GM23248 (cell line): ENCODE data around the gene MRPL36. TPM values are rescaled to one million over a fixed set of nuclear protein-coding genes. Genes with fewer than 3 reads are reported as not detected.
"Not testable (repeated sequence)": the region's sequence is repeated elsewhere in the genome, so short reads cannot be mapped to it uniquely, and the experiment has no call there.

ENCODE experiments used
- DNase-seq: peaks from one replicate; pipeline ENCODE4 v3.0.0-alpha.2; 2015
- H2AFZ ChIP-seq: fragments of 200-600 bp; sonication (generic); 2 replicates; pipeline ENCODE4 v1.6.1; 2016; ENCODE audit warnings: antibody characterized with exemption
- H3F3A ChIP-seq: fragments of 200-600 bp; sonication (generic); 2 replicates; pipeline ENCODE4 v1.6.1; 2016; ENCODE audit warnings: mild to moderate bottlenecking, antibody characterized with exemption, mixed run types; ENCODE audit not compliant: insufficient read depth
- H3K27ac ChIP-seq: fragments of 200-600 bp; sonication (generic); 2 replicates; pipeline ENCODE4 v1.5.1; 2016; ENCODE audit warnings: mild to moderate bottlenecking
- H3K27me3 ChIP-seq: fragments of 200-600 bp; sonication (generic); replicated peaks from 2 replicates; pipeline ENCODE4 v1.6.1; 2016; ENCODE audit warnings: mild to moderate bottlenecking; ENCODE audit not compliant: insufficient read depth
- H3K36me3 ChIP-seq: fragments of 200-600 bp; sonication (generic); 2 replicates; pipeline ENCODE4 v1.6.1; 2016; ENCODE audit warnings: low read depth, mild to moderate bottlenecking
- H3K4me1 ChIP-seq: fragments of 200-600 bp; sonication (generic); 2 replicates; pipeline ENCODE4 v1.6.1; 2016; ENCODE audit warnings: mild to moderate bottlenecking; ENCODE audit not compliant: insufficient read depth
- H3K4me2 ChIP-seq: fragments of 200-600 bp; sonication (generic); one replicate; pipeline ENCODE4 v1.6.1; 2016; ENCODE audit warnings: mild to moderate bottlenecking; ENCODE audit not compliant: unreplicated experiment
- H3K4me3 ChIP-seq: fragments of 200-600 bp; sonication (generic); 2 replicates; pipeline ENCODE4 v1.5.1; 2016; ENCODE audit warnings: mild to moderate bottlenecking
- H3K79me2 ChIP-seq: fragments of 200-600 bp; sonication (generic); 2 replicates; pipeline ENCODE4 v1.6.1; 2016; ENCODE audit warnings: mild to moderate bottlenecking; ENCODE audit not compliant: insufficient read depth
- H3K9ac ChIP-seq: fragments of 200-600 bp; sonication (generic); 2 replicates; pipeline ENCODE4 v1.6.1; 2016; ENCODE audit warnings: mild to moderate bottlenecking
- H3K9me2 ChIP-seq: fragments of 200-600 bp; sonication (generic); 2 replicates; pipeline ENCODE4 v1.6.1; 2016; ENCODE audit warnings: mixed run types, mild to moderate bottlenecking, moderate library complexity; ENCODE audit not compliant: insufficient read depth
- H3K9me3 ChIP-seq: fragments of 200-600 bp; sonication (generic); one replicate; pipeline ENCODE4 v1.6.1; 2017; ENCODE audit warnings: low read depth
- H4K20me1 ChIP-seq: fragments of 200-600 bp; sonication (generic); 2 replicates; pipeline ENCODE4 v1.6.0; 2016; ENCODE audit not compliant: insufficient read depth
- EZH2 ChIP-seq: fragments of 200-600 bp; sonication (generic); IDR thresholded peaks from 2 replicates; pipeline ENCODE4 v1.6.1; 2018; ENCODE audit warnings: antibody characterized with exemption, mild to moderate bottlenecking; ENCODE audit not compliant: insufficient read depth, poor library complexity, severe bottlenecking
- EZH2phosphoT487 ChIP-seq: fragments of 200-600 bp; sonication (generic); IDR thresholded peaks from 2 replicates; pipeline ENCODE4 v1.6.1; 2018; ENCODE audit warnings: antibody characterized with exemption, moderate library complexity, mild to moderate bottlenecking, low read depth; ENCODE audit not compliant: insufficient read depth
- WGBS, 2 experiments: methylation state at CpG; one replicate each; pipeline ENCODE4 v1.1.6; 2015 to 2017; ENCODE audit warnings: low lambda C conversion rate in 2 of 2, low coverage in 1 of 2; ENCODE audit errors: missing lambda C conversion rate in 2 of 2; 5-methylcytosine and 5-hydroxymethylcytosine counted together
- in situ Hi-C: fragments of 300-500 bp; cut with MboI; formaldehyde crosslinking; loops from 2 replicates; pipeline ENCODE4 v1.15.0; 2020
- polyA plus RNA-seq: library from polyadenylated mRNA; unstranded; fragments of >200 nt; fragmentation: Nextera tagmentation; extraction: Ambion mirVana; gene quantifications from 2 replicates; pipeline ENCODE4 v1.2.1, GENCODE V29; 2016
- total RNA-seq: library from RNA; depleted of rRNA; stranded (reverse); fragments of >200 nt; shearing (Covaris generic); gene quantifications from 2 replicates; pipeline ENCODE4 v1.2.3, GENCODE V29; 2014

MRPL36 gene
- total and polyA plus RNA-seq, 2 experiments from 2014 or later = 30.9 to 140 TPM

DNA sequence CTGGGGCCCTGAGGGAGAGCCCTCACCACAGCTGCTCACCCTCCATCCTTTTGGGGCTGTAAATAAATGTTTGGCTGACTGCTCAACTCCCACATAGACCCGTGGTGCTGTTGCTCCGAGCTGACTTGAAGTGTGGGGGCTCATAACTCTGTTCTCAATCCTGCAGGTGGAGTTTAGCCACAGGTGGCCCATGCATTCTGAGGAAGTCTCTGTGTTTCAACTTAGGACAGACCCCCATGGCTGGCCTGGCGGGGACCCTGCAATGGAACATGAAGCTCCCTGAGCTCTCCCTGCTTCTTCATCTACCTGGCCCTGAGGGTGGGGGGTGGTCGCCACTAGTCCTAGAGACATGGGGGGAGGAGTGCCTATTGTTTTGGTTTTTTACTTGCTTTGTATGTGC lies 21.3 kb upstream of the MRPL36 start:
- no peak overlapping the region for H3K27ac ChIP-seq
- no peaks in the 10 kb centered on the region for H3K4me1 ChIP-seq
- no peaks in the 10 kb centered on the region; the same call in 1 of the 2 replicates for H4K20me1 ChIP-seq
- no peaks in the 10 kb centered on the region for H3F3A ChIP-seq
- H3K4me2 ChIP-seq = no peak overlapping the region
- H3K9me3 ChIP-seq = no peaks in the 10 kb centered on the region
- H3K27me3 ChIP-seq = no peaks in the 10 kb centered on the region
- no peak overlapping the region for H3K4me3 ChIP-seq
- H3K9me2 ChIP-seq = no peaks in the 10 kb centered on the region
- H2AFZ ChIP-seq = no peak overlapping the region
- in situ Hi-C loops = no loop called here
- DNase-seq = no peak
- TF ChIP-seq EZH2 = no peak
- no peak for TF ChIP-seq EZH2phosphoT487
- H3K9ac ChIP-seq = no peak overlapping the region
- H3K36me3 ChIP-seq = peaks cover 10% of the 10 kb centered on the region; the same call in 1 of the 2 replicates
- no peaks in the 10 kb centered on the region for H3K79me2 ChIP-seq
- 96 to 100% methylated on average over 4 of the region's 4 CpGs for WGBS, 2 experiments

DNA sequence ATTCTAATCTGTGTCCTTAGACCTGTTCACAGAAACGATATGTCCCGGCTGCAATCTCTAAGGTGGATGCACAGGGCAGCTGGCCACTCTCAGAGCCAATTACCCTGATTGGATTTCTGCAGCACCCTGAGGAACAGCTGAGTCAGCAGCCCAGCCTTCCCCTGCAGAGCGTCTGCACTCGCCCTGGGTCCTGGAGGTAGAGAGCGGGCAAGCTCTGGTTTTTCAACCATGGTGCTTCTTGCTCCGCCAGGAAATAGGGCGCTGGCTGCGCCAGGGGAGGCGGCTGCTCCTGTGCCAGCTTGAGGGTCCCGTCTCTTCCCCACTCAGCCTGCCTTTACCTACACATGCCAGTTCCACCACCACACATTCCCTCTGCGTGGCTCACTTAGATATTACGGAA lies 20.7 kb upstream of the MRPL36 start:
- in situ Hi-C loops = no loop called here
- no peak overlapping the region for H3K4me2 ChIP-seq
- H3K27ac ChIP-seq = no peak overlapping the region
- no peak for DNase-seq
- H3K27me3 ChIP-seq = no peaks in the 10 kb centered on the region
- no peaks in the 10 kb centered on the region for H3K4me1 ChIP-seq
- H4K20me1 ChIP-seq = no peaks in the 10 kb centered on the region; the same call in 1 of the 2 replicates
- peaks cover 14% of the 10 kb centered on the region; the same call in 1 of the 2 replicates for H3K36me3 ChIP-seq
- no peak overlapping the region for H3K9ac ChIP-seq
- no peaks in the 10 kb centered on the region for H3F3A ChIP-seq
- H2AFZ ChIP-seq = no peak overlapping the region
- H3K9me3 ChIP-seq = no peaks in the 10 kb centered on the region
- TF ChIP-seq EZH2phosphoT487 (no peak), EZH2 (no peak)
- no peaks in the 10 kb centered on the region for H3K79me2 ChIP-seq
- no peaks in the 10 kb centered on the region for H3K9me2 ChIP-seq
- WGBS, 2 experiments = 90 to 91% methylated on average over 12 of the region's 12 CpGs
- H3K4me3 ChIP-seq = no peak overlapping the region

DNA sequence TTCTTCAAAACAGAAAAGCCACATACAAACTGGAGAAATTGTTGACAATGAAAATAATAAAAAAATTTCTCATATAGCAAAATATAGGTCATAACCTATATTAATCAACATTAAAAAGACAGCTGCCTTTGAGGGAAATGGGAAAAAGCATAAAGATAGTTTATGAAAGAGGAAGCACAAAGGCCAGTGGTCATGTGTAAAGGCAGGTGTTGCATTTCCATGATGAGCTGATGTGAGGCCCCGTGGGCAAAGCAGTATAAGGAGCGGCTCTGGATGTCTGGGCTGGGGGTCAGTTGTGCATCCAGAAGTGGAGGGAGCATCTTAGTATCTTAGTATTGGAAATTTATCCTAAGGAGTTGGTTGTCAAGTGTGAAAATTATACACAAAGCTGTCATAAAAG lies 19.8 kb upstream of the MRPL36 start:
- TF ChIP-seq EZH2 = no peak
- TF ChIP-seq EZH2phosphoT487 = no peak
- in situ Hi-C loops = no loop called here
- no peak overlapping the region for H3K27ac ChIP-seq
- H4K20me1 ChIP-seq = no peaks in the 10 kb centered on the region; the same call in 1 of the 2 replicates
- DNase-seq = no peak
- no peaks in the 10 kb centered on the region for H3F3A ChIP-seq
- no peaks in the 10 kb centered on the region for H3K27me3 ChIP-seq
- H3K9me3 ChIP-seq = no peaks in the 10 kb centered on the region
- peaks cover 14% of the 10 kb centered on the region; the same call in 1 of the 2 replicates for H3K36me3 ChIP-seq
- no peaks in the 10 kb centered on the region for H3K9me2 ChIP-seq
- H2AFZ ChIP-seq = no peak overlapping the region
- H3K4me3 ChIP-seq = no peak overlapping the region
- H3K4me1 ChIP-seq = no peaks in the 10 kb centered on the region
- H3K4me2 ChIP-seq = no peak overlapping the region
- H3K9ac ChIP-seq = no peak overlapping the region
- 100% methylated on average over 2 of the region's 2 CpGs for WGBS, 2 experiments
- H3K79me2 ChIP-seq = no peaks in the 10 kb centered on the region

DNA sequence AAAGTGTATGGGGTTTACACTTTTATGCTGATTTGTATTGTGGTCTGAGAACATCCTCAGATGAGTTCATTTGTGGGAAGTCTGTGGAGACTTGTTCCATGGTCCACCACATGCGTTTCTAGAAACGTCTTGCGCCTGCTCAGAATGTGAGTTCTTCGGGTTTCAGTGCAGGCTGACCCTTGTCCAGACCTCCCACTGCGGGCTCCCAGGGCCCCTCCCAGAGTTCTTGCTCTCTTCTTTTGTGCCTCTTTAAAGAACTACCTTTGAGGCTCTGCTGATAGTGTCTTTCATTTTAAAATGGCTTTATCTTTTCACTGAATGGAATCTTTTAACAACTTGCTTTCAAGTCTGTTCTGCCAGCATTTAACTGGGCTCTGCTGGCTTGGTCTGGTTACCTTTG lies 19.1 kb upstream of the MRPL36 start:
- H3K4me2 ChIP-seq = no peak overlapping the region
- 93 to 96% methylated on average over 5 of the region's 5 CpGs for WGBS, 2 experiments
- no peaks in the 10 kb centered on the region for H3K9me2 ChIP-seq
- no peak overlapping the region for H3K9ac ChIP-seq
- H3K4me3 ChIP-seq = no peak overlapping the region
- no peak for TF ChIP-seq EZH2phosphoT487
- TF ChIP-seq EZH2 = no peak
- no peak overlapping the region for H2AFZ ChIP-seq
- no peaks in the 10 kb centered on the region for H3F3A ChIP-seq
- H3K9me3 ChIP-seq = no peaks in the 10 kb centered on the region
- no peaks in the 10 kb centered on the region for H3K79me2 ChIP-seq
- no peaks in the 10 kb centered on the region for H3K4me1 ChIP-seq
- no peaks in the 10 kb centered on the region; the same call in 1 of the 2 replicates for H4K20me1 ChIP-seq
- peaks cover 14% of the 10 kb centered on the region; the same call in 1 of the 2 replicates for H3K36me3 ChIP-seq
- DNase-seq = no peak
- no peak overlapping the region for H3K27ac ChIP-seq
- in situ Hi-C loops = no loop called here
- no peaks in the 10 kb centered on the region for H3K27me3 ChIP-seq

DNA sequence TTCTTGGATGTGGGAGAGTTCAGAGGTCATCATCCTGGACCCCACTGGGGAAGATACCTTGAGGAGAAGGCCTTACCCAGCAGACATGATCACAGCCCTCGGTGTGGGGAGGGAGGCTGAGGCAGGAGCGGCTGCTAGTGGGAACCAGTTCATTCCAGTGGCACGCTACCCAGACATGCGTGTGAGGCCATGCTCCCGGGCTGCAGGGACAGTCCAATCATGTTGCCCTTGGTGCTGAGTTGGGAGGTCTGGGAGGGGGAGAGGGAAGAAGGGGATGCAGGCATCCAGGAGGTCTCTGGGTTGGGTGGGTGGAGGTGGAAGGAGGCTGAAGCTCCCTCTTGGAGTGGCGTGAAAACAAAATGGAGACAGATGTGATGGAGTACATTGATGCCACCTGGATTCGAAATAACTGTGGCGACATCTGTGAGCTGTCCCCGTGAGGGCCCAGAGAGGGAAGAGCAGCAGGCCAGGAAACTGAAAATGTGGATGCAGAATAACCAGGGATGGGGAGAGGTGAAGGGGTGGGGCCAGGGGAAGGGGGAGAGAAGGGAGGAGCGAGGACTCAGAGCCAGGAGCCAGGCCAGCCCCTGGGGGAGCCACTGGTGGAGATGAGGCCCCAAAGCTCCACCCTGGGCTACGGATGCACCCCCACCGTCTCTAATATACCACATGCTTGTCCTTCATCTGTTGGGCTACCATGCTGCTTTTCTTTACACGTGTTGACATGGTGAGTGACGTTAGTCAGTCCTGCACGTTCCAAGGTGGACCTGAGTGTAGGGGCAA lies 17.8 kb upstream of the MRPL36 start:
- TF ChIP-seq EZH2 (no peak), EZH2phosphoT487 (no peak)
- no peaks in the 10 kb centered on the region for H3K9me3 ChIP-seq
- H3K27ac ChIP-seq = no peak overlapping the region
- H2AFZ ChIP-seq = no peak overlapping the region
- whole genome bisulfite sequencing, 2 experiments = 84% methylated on average over 13 to 15 of the region's 15 CpGs
- H3K4me1 ChIP-seq = no peaks in the 10 kb centered on the region
- H3K27me3 ChIP-seq = no peaks in the 10 kb centered on the region
- no peak for DNase-seq
- H4K20me1 ChIP-seq = no peaks in the 10 kb centered on the region; the same call in 1 of the 2 replicates
- H3K4me3 ChIP-seq = no peak overlapping the region
- no peaks in the 10 kb centered on the region for H3K9me2 ChIP-seq
- H3K4me2 ChIP-seq = no peak overlapping the region
- H3K36me3 ChIP-seq = peaks cover 17% of the 10 kb centered on the region; the same call in 1 of the 2 replicates
- H3K79me2 ChIP-seq = 0 out of 2 replicates have a peak, but pooled peaks cover 10% of the 10 kb centered on the region
- H3F3A ChIP-seq = no peaks in the 10 kb centered on the region
- in situ Hi-C loops = no loop called here
- no peak overlapping the region for H3K9ac ChIP-seq

DNA sequence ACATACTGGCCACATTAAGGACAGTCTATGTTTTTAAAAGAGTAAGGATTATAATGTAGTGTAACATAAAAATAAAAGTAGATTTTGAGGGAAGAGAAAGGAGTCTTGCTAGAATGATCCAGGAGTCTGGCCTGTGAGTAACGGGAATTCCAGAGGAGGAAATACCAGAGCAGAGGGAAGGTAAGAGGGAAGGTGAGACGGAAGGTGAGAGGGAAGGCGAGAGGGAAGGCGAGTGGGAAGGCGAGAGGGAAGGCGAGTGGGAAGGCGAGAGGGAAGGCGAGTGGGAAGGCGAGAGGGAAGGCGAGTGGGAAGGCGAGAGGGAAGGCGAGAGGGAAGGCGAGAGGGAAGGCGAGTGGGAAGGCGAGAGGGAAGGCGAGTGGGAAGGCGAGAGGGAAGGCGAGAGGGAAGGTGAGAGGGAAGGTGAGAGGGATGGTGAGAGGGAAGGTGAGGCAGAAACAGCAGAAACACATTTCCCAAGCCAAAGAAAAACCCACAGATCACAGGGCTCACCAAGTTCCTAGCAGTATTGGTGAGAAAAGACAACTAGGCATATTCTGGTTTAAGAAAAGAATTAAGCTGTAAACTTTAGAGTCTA lies 17.0 kb upstream of the MRPL36 start:
- H3K27ac ChIP-seq = not testable (repeated sequence)

More for the DNA sequence above, 17.0 kb upstream of the MRPL36 start:
- H3K9ac ChIP-seq, H3K4me1 ChIP-seq, H3K9me3 ChIP-seq, H3K4me2 ChIP-seq, DNase-seq, H3F3A ChIP-seq, H4K20me1 ChIP-seq, in situ Hi-C loops, H3K9me2 ChIP-seq, H2AFZ ChIP-seq, H3K4me3 ChIP-seq, H3K27me3 ChIP-seq: not testable (repeated sequence)
- H3K79me2 ChIP-seq = peaks cover 18% of the 10 kb centered on the region; the same call in 1 of the 2 replicates
- H3K36me3 ChIP-seq = peaks cover 20% of the 10 kb centered on the region
- WGBS, 2 experiments = 93 to 97% methylated on average over 7 to 18 of the region's 18 CpGs
